Neural cell (in vitro differentiated cells): ENCODE results near the gene ERICH2. TPM values are rescaled to one million over a fixed set of nuclear protein-coding genes. Genes with fewer than 3 reads are reported as not detected.

Experiments
- H2AFZ ChIP-seq: fragments of 200-600, 300-800 bp; sonication (generic), shearing (Covaris generic); 2 replicates; pipeline ENCODE4 v1.6.0; 2014; ENCODE audit warnings: low read depth, mild to moderate bottlenecking, antibody characterized with exemption, low read length, moderate library complexity
- H3F3A ChIP-seq: fragments of 200-600 bp; shearing (Covaris generic); 2 replicates; pipeline ENCODE4 v1.6.1; 2016; ENCODE audit warnings: mild to moderate bottlenecking, moderate library complexity, mixed read lengths, antibody characterized with exemption, low read length; ENCODE audit not compliant: insufficient read depth, poor library complexity, severe bottlenecking
- H3K27ac ChIP-seq: fragments of 200-600, 300-800 bp; sonication (generic), shearing (Covaris generic); 2 replicates; pipeline ENCODE4 v1.5.1; 2014; ENCODE audit warnings: mild to moderate bottlenecking, low read length, moderate library complexity
- H3K27me3 ChIP-seq: fragments of 300-800, 200-600 bp; sonication (generic), shearing (Covaris generic); 2 replicates; pipeline ENCODE4 v1.6.0; 2014; ENCODE audit warnings: mild to moderate bottlenecking, low read depth, low read length, moderate library complexity; ENCODE audit not compliant: insufficient read depth
- H3K36me3 ChIP-seq: fragments of 300-800, 200-600 bp; sonication (generic), shearing (Covaris generic); 2 replicates; pipeline ENCODE4 v1.5.1; 2014; ENCODE audit warnings: mild to moderate bottlenecking, antibody characterized with exemption, low read length, moderate library complexity; ENCODE audit not compliant: insufficient read depth
- H3K4me2 ChIP-seq: fragments of 300-800, 200-600 bp; sonication (generic), shearing (Covaris generic); 2 replicates; pipeline ENCODE4 v1.6.0; 2014; ENCODE audit warnings: mild to moderate bottlenecking, low read length
- H3K4me3 ChIP-seq: fragments of 300-800, 200-600 bp; sonication (generic), shearing (Covaris generic); 2 replicates; pipeline ENCODE4 v1.5.1; 2014; ENCODE audit warnings: mild to moderate bottlenecking, low read length, moderate library complexity
- H3K79me2 ChIP-seq: fragments of 200-600 bp; shearing (Covaris generic); replicated peaks from 2 replicates; pipeline ENCODE4 v1.6.0; 2014; ENCODE audit warnings: mild to moderate bottlenecking, low read length, moderate library complexity; ENCODE audit not compliant: insufficient read depth
- H3K9ac ChIP-seq: fragments of 300-800, 200-600 bp; sonication (generic), shearing (Covaris generic); 2 replicates; pipeline ENCODE4 v1.6.1; 2016; ENCODE audit warnings: mild to moderate bottlenecking, low read length, mixed read lengths
- H3K9me2 ChIP-seq: fragments of 200-600 bp; shearing (Covaris generic); 2 replicates; pipeline ENCODE4 v1.6.1; 2016; ENCODE audit warnings: mild to moderate bottlenecking, low read length, mixed read lengths; ENCODE audit not compliant: insufficient read depth
- H3K9me3 ChIP-seq: fragments of 200-600, 300-800 bp; sonication (generic), shearing (Covaris generic); 2 replicates; pipeline ENCODE4 v1.6.1; 2016; ENCODE audit warnings: mild to moderate bottlenecking, mixed run types, low read length, moderate library complexity, mixed read lengths
- H4K20me1 ChIP-seq: fragments of 200-600 bp; shearing (Covaris generic); 2 replicates; pipeline ENCODE4 v1.6.1; 2016; ENCODE audit warnings: mild to moderate bottlenecking, mixed run types; ENCODE audit not compliant: insufficient read depth
- EP300 ChIP-seq: fragments of 450-650 bp; conservative IDR thresholded peaks from 2 replicates; pipeline ENCODE4 v1.6.1; 2014; ENCODE audit warnings: antibody characterized with exemption, mild to moderate bottlenecking, moderate library complexity; ENCODE audit not compliant: poor library complexity, severe bottlenecking
- EZH2 ChIP-seq: fragments of 200-600, 300-800 bp; shearing (Covaris generic), sonication (generic); IDR thresholded peaks from 2 replicates; pipeline ENCODE4 v1.6.1; 2014; ENCODE audit warnings: antibody characterized with exemption, low read length, borderline replicate concordance, mild to moderate bottlenecking; ENCODE audit not compliant: insufficient read depth, poor library complexity, severe bottlenecking
- MXI1 ChIP-seq: fragments of 450-650 bp; conservative IDR thresholded peaks from 2 replicates; pipeline ENCODE4 v1.6.1; 2014; ENCODE audit warnings: antibody characterized with exemption, mild to moderate bottlenecking; ENCODE audit not compliant: poor library complexity, severe bottlenecking
- POLR2AphosphoS5 ChIP-seq: IDR thresholded peaks from 2 replicates; pipeline ENCODE4 v1.6.1; 2012
- RAD21 ChIP-seq: fragments of 450-650 bp; conservative IDR thresholded peaks from 2 replicates; pipeline ENCODE4 v1.6.1; 2014; ENCODE audit warnings: antibody characterized with exemption, mild to moderate bottlenecking, moderate library complexity
- SMC3 ChIP-seq: fragments of 450-650 bp; conservative IDR thresholded peaks from 2 replicates; pipeline ENCODE4 v1.6.1; 2014; ENCODE audit warnings: antibody characterized with exemption, mild to moderate bottlenecking, moderate library complexity; ENCODE audit not compliant: poor library complexity
- TAF1 ChIP-seq: IDR thresholded peaks from 2 replicates; pipeline ENCODE4 v1.6.1; 2012; ENCODE audit warnings: low read depth
- polyA plus RNA-seq: library from polyadenylated mRNA; depleted of rRNA; stranded (reverse); fragments of >200 nt; gene quantifications from 2 replicates; pipeline ENCODE4 v1.2.3, GENCODE V29; 2014
- TF ChIP-seq, protein P1 (sequence below): IDR thresholded peaks from 2 replicates; pipeline ENCODE4 v1.6.1; 2012; ENCODE audit warnings: borderline replicate concordance
- TF ChIP-seq, protein P2 (sequence below): fragments of 450-650 bp; IDR thresholded peaks from 2 replicates; pipeline ENCODE4 v1.5.1; 2014; ENCODE audit warnings: antibody characterized with exemption, mild to moderate bottlenecking, moderate library complexity; ENCODE audit not compliant: poor library complexity, severe bottlenecking

Gene ERICH2
- polyA plus RNA-seq, 1 donor from 2014 or later = 1.3 TPM

DNA sequence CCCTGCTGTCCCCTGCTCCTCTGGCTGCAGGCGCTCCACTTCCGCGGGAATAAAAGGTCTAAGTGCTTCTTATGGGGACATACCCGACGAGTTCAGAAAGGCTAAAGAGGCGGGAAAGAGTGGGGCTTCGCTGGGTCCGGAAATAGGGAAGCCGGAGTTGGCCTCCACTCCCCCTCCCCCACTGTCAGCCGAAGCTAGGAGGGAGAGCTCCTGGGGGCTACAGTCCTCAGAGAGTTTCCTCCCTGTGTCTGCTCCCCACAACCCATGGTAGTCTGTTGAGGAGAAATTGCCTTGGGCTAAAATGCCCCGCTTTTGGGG lies 53.7 kb downstream of the ERICH2 start:
- Histone ChIP-seq H4K20me1 (no peaks in the 10 kb centered on the region), H3K9me2 (no peaks in the 10 kb centered on the region), H3K4me3 (peak overlapping the region; percentile 80), H3K27me3 (peaks cover 59% of the 10 kb centered on the region), H3K36me3 (no peaks in the 10 kb centered on the region), H3K9ac (peak overlapping the region; percentile 29), H2AFZ (no peak overlapping the region), H3K4me2 (no peak overlapping the region), H3K9me3 (no peaks in the 10 kb centered on the region), H3K79me2 (no peaks in the 10 kb centered on the region), H3F3A (no peaks in the 10 kb centered on the region), H3K27ac (no peak overlapping the region)
- TF ChIP-seq, protein P1, sequence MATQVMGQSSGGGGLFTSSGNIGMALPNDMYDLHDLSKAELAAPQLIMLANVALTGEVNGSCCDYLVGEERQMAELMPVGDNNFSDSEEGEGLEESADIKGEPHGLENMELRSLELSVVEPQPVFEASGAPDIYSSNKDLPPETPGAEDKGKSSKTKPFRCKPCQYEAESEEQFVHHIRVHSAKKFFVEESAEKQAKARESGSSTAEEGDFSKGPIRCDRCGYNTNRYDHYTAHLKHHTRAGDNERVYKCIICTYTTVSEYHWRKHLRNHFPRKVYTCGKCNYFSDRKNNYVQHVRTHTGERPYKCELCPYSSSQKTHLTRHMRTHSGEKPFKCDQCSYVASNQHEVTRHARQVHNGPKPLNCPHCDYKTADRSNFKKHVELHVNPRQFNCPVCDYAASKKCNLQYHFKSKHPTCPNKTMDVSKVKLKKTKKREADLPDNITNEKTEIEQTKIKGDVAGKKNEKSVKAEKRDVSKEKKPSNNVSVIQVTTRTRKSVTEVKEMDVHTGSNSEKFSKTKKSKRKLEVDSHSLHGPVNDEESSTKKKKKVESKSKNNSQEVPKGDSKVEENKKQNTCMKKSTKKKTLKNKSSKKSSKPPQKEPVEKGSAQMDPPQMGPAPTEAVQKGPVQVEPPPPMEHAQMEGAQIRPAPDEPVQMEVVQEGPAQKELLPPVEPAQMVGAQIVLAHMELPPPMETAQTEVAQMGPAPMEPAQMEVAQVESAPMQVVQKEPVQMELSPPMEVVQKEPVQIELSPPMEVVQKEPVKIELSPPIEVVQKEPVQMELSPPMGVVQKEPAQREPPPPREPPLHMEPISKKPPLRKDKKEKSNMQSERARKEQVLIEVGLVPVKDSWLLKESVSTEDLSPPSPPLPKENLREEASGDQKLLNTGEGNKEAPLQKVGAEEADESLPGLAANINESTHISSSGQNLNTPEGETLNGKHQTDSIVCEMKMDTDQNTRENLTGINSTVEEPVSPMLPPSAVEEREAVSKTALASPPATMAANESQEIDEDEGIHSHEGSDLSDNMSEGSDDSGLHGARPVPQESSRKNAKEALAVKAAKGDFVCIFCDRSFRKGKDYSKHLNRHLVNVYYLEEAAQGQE = no peak
- no peak for TF ChIP-seq TAF1
- TF ChIP-seq, protein P2, sequence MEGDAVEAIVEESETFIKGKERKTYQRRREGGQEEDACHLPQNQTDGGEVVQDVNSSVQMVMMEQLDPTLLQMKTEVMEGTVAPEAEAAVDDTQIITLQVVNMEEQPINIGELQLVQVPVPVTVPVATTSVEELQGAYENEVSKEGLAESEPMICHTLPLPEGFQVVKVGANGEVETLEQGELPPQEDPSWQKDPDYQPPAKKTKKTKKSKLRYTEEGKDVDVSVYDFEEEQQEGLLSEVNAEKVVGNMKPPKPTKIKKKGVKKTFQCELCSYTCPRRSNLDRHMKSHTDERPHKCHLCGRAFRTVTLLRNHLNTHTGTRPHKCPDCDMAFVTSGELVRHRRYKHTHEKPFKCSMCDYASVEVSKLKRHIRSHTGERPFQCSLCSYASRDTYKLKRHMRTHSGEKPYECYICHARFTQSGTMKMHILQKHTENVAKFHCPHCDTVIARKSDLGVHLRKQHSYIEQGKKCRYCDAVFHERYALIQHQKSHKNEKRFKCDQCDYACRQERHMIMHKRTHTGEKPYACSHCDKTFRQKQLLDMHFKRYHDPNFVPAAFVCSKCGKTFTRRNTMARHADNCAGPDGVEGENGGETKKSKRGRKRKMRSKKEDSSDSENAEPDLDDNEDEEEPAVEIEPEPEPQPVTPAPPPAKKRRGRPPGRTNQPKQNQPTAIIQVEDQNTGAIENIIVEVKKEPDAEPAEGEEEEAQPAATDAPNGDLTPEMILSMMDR = no peak
- no peak for TF ChIP-seq POLR2AphosphoS5
- TF ChIP-seq RAD21 = no peak
- TF ChIP-seq EP300 = no peak

DNA sequence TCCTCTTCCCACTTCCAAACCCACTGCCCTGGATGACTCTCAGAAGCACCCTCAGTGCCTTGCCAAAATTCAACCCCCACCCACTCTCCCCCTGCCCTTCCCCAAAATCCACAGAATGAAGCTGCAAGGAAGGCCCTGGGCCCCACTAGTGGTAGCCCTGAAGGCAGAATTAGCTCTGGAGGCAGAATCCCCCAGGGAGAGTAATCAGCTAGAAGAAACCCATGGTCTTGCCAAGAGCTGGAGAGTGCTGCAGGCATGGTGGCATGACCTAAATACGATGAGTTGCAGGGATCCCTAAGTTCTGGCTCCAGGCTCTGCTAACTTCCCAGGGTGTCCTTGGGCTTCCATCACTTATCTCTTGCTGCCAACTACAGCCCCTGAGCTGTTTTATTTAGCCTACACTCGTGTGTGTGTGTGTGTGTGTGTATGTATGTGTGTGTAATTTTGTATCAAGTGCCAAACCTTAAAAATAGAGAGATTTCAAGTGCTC lies 54.4 kb downstream of the ERICH2 start:
- Histone ChIP-seq H3K4me2 (no peak overlapping the region), H3K27ac (no peak overlapping the region), H3K27me3 (peaks cover 52% of the 10 kb centered on the region), H3K9me2 (no peaks in the 10 kb centered on the region), H2AFZ (no peak overlapping the region), H4K20me1 (no peaks in the 10 kb centered on the region), H3F3A (no peaks in the 10 kb centered on the region), H3K79me2 (no peaks in the 10 kb centered on the region), H3K4me3 (no peak overlapping the region), H3K36me3 (no peaks in the 10 kb centered on the region), H3K9me3 (no peaks in the 10 kb centered on the region), H3K9ac (no peak overlapping the region)
- TF ChIP-seq SMC3 (no peak), MXI1 (no peak), EZH2 (no peak), TAF1 (no peak), POLR2AphosphoS5 (no peak), EP300 (no peak), RAD21 (no peak)
- TF ChIP-seq, protein P2 = no peak
- TF ChIP-seq, protein P1 = no peak
